Heart left ventricle (tissue), 16 donors: Measurements from ENCODE around the gene TTC38. TPM values are rescaled to one million over a fixed set of nuclear protein-coding genes. Genes with fewer than 3 reads are reported as not detected.

ENCODE experiments used
- ATAC-seq, 4 donors: fragments of 200-7000 bp; cut with Tn5 transposase; one replicate each; pipeline ENCODE4 v1.9.1; 2020 to 2022; ENCODE audit warnings: moderate library complexity in 4 of 4, mild to moderate bottlenecking in 3 of 4, moderate number of reproducible peaks in 1 of 4
- DNase-seq, 5 donors: peaks; one replicate each; pipeline ENCODE4 v3.0.0-alpha.2; 2020
- H3K27ac ChIP-seq, 12 donors: fragments of 200-600 bp; sonication (generic) in 4 of 12; one replicate each; pipeline versions ENCODE4 v1.5.0 to v1.8.0; 2016 to 2022; ENCODE audit warnings: mild to moderate bottlenecking in 2 of 12
- H3K27me3 ChIP-seq, 9 donors: fragments of 200-600 bp; sonication (generic) in 2 of 9; one replicate each; pipeline versions ENCODE4 v1.5.1 to v1.8.0; 2016 to 2022; ENCODE audit warnings: mild to moderate bottlenecking in 3 of 9
- H3K36me3 ChIP-seq, 9 donors: fragments of 200-600 bp; sonication (generic) in 2 of 9; one replicate each; pipeline versions ENCODE4 v1.5.0 to v1.8.0; 2018 to 2022; ENCODE audit warnings: mild to moderate bottlenecking in 2 of 9
- H3K4me1 ChIP-seq, 12 donors: fragments of 200-600 bp; sonication (generic) in 4 of 12; one replicate each; pipeline versions ENCODE4 v1.5.0 to v1.8.0; 2016 to 2022; ENCODE audit warnings: mild to moderate bottlenecking in 3 of 12
- H3K4me3 ChIP-seq, 12 donors: fragments of 200-600 bp; sonication (generic) in 4 of 12; one replicate each; pipeline versions ENCODE4 v1.5.0 to v1.8.0; 2017 to 2022; ENCODE audit warnings: mild to moderate bottlenecking in 9 of 12, moderate library complexity in 4 of 12
- H3K9me3 ChIP-seq, 12 donors: fragments of 200-600 bp; sonication (generic) in 4 of 12; one replicate each; pipeline versions ENCODE4 v1.5.0 to v1.8.0; 2016 to 2022; ENCODE audit warnings: mild to moderate bottlenecking in 1 of 12
- POLR2A ChIP-seq, 2 donors: fragments of 450-650 bp; IDR thresholded peaks; one replicate each; pipeline ENCODE4 v1.6.1; 2017; ENCODE audit warnings: antibody characterized with exemption in 2 of 2, mild to moderate bottlenecking in 2 of 2, moderate library complexity in 2 of 2
- WGBS, 4 donors: extraction: QIAGEN DNeasy Blood & Tissue Kit in 2 of 4; methylation state at CpG; one replicate each; pipeline versions ENCODE4 v1.1.5 to v1.1.7; 2013 to 2018; 5-methylcytosine and 5-hydroxymethylcytosine counted together
- intact Hi-C, 10 donors: fragments of 100-400 bp; cut with DNase I; formaldehyde crosslinking; loops; one replicate each; pipeline versions ENCODE4 v1.11.1 to v1.14.2; 2022
- polyA plus RNA-seq, 2 donors: library from polyadenylated mRNA; stranded (reverse); fragments of 200-250 nt; gene quantifications; one replicate each; pipeline ENCODE4 v1.2.3, GENCODE V29; 2013
- total RNA-seq, 9 donors: library from RNA; depleted of rRNA in 2 of 9; stranded (reverse); fragments of >200 nt in 2 of 9; fragmentation: NEBNext Ultra II Directional in 3 of 9; extraction: Animal tissue kit (Norgen Biotek cat#: 25700) in 3 of 9; gene quantifications; one replicate each; pipeline versions ENCODE4 v1.1.0 to v1.2.4, GENCODE V29; 2016 to 2023
- TF ChIP-seq, protein P1 (sequence below), 12 donors: fragments of 200-600 bp; sonication (generic) in 4 of 12; IDR thresholded peaks; one replicate each; pipeline versions ENCODE4 v1.5.0 to v1.8.0; 2018 to 2022; ENCODE audit warnings: antibody characterized with exemption in 12 of 12, mild to moderate bottlenecking in 5 of 12
- donor health status: ischemic (EF 13 %, LVEDD 7.1; RV severe dilation, severe dysfunction).
- donor health status: healthy with polysubstance abuse.
- donor health status: DM: no; HTN: yes; CAD: no.
- donor health status: DM: no; HTN: no; CAD: no.
- donor health status: ischemic (EF 25% LVEDD 6.9; RV normal size, moderate dysfunction).
- donor health status: ischemic (EF 25% LVEDD 5.7; RV mildly dilated, moderate dysfunction).
- donor health status: healthy.
- donor health status: DM: yes; HTN: yes; CAD: no.
- donor health status: ischemic (EF 35%, LVEDD 5.7; RV mildly dilated, moderate dysfunction).
- donor health status: nonischemic (EF 11% LVEDD 7.7; RV severe dilation, severe dysfunction).
- donor health status: DM: yes; HTN: yes; CAD: no.
- donor health status: PGD.
- donor health status: ischemic (EF 29% LVEDD 5.4; RV normal size, mild dysfunction).
- donor health status: nonischemic (EF 23%, LVEDD 6.1; RV moderate dilation, normal function).

The TTC38 gene
- total and polyA plus RNA-seq, 11 donors = 15.5 to 72.4 (median 25.3) TPM

DNA sequence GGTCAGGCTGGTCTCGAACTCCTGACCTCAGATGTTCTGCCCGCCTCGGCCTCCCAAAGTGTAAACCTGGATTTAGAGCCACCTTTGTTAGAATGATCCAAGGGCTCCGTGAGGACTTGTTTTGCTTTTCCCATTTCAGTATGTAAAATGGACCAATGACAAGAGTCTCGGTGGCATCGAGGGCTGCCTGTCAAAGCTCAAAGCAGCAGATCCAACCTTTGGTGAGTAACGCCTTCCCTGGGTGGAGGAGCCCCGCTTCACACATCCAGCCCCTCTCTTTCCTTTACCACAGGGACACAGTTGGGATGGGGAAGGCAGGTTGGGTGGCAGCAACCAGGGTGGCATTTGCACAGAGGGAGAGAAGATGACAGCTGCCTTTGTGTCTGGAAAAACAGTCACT lies 4.4 kb downstream of the TTC38 start:
- Histone ChIP-seq H3K4me3 (no peak overlapping the region), H3K9me3 (no peaks in the 10 kb centered on the region), H3K27me3 (no peaks in the 10 kb centered on the region), H3K27ac (no peak overlapping the region), H3K36me3 (peaks cover 0 to 67% (median 59%) of the 10 kb centered on the region in 9 donors), H3K4me1 (peaks cover 0 to 31% (median 16%) of the 10 kb centered on the region in 12 donors)
- ATAC-seq (no peak), DNase-seq (no peak)
- intact Hi-C loops = no loop called here
- TF ChIP-seq, protein P1, sequence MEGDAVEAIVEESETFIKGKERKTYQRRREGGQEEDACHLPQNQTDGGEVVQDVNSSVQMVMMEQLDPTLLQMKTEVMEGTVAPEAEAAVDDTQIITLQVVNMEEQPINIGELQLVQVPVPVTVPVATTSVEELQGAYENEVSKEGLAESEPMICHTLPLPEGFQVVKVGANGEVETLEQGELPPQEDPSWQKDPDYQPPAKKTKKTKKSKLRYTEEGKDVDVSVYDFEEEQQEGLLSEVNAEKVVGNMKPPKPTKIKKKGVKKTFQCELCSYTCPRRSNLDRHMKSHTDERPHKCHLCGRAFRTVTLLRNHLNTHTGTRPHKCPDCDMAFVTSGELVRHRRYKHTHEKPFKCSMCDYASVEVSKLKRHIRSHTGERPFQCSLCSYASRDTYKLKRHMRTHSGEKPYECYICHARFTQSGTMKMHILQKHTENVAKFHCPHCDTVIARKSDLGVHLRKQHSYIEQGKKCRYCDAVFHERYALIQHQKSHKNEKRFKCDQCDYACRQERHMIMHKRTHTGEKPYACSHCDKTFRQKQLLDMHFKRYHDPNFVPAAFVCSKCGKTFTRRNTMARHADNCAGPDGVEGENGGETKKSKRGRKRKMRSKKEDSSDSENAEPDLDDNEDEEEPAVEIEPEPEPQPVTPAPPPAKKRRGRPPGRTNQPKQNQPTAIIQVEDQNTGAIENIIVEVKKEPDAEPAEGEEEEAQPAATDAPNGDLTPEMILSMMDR (IDR thresholded peaks at IDR 0.05) = no peak
- no peak for TF ChIP-seq POLR2A (IDR thresholded peaks at IDR 0.05)
- 92 to 97% (median 95%) methylated on average over 8 of the region's 8 CpGs for WGBS, 4 donors

DNA sequence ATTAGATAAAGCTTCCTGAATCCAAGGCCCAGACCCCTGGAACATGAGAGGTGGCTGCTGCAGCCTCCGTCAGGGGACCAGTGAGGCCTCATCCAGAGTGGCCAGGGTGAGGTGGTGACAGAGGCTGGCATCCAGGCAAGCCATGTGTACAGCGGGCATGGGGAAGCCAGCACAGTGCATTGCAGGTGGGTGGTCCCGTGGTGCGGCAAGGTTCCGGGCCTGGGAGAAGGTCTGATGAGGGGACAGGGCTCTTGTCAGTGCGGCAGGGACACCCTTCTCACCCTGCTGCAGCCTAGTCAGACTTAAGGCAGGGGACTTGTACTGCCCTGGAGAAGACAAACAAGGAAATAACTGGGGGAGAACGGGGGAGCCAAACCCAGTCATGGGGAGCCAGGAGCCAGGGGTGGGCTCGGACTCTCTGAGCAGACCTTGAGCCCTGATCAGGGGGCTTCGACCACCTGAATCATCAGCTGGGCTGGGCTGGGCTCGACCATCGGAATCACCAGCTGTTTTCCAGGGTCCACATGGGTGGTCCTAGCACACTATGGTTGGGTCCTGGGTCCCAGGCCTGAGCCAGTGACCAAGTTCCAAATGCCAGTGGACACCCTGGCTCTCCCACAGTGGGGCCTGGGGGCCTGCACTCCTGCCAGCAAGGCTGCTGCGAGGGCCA lies 5.1 kb downstream of the TTC38 start:
- H3K4me1 ChIP-seq = peaks cover 0 to 28% (median 14%) of the 10 kb centered on the region in 12 donors
- H3K27me3 ChIP-seq = no peaks in the 10 kb centered on the region
- no peak overlapping the region for H3K4me3 ChIP-seq
- 85 to 95% (median 93%) methylated on average over 7 to 12 of the region's 12 CpGs for WGBS, 4 donors
- no peaks in the 10 kb centered on the region for H3K9me3 ChIP-seq
- intact Hi-C loops = no loop called here
- no peak overlapping the region for H3K27ac ChIP-seq
- no peak for TF ChIP-seq POLR2A (IDR thresholded peaks at IDR 0.05)
- TF ChIP-seq, protein P1 (IDR thresholded peaks at IDR 0.05) = no peak
- H3K36me3 ChIP-seq = peaks cover 0 to 74% (median 66%) of the 10 kb centered on the region in 9 donors
- no peak for DNase-seq
- no peak for ATAC-seq

DNA sequence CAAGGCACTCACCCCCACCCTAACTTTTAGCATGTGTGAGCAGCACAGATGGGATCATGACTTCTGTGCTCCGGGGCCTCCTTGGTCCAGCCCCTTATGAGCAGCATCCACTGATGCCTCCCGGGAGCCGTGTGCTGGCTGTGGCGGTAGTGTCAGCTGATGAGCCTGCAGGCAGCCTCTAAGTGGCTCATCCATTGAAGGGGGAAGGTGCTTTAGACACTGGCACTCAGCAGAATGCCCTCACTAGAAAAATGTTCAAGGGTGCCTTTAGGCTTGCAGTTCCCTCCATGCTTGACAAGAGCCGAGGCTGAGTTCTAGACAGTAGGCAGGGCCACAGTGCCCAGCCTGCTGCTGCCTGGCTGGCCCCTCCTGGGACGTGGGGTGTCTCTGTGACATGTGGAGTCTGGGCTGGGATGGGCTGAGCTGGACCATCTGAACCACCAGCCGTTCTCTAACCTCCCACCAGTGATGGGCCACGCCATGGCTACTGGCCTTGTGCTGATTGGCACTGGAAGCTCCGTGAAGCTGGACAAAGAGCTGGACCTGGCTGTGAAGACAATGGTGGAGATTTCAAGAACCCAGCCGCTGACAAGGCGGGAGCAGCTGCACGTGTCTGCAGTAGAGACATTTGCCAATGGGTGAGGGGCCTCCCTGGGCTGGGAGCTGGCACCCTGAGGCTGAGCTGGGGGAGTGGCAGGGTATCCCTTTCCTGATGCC lies 5.8 kb downstream of the TTC38 start:
- WGBS, 4 donors = 62 to 79% (median 69%) methylated on average over 12 of the region's 12 CpGs
- DNase-seq (no peak), ATAC-seq (peak in 1 of 4 donors; percentile 55)
- Histone ChIP-seq H3K4me1 (peaks cover 0 to 22% (median 10%) of the 10 kb centered on the region in 12 donors), H3K27me3 (no peaks in the 10 kb centered on the region), H3K9me3 (no peaks in the 10 kb centered on the region), H3K36me3 (peaks cover 0 to 81% (median 72%) of the 10 kb centered on the region in 9 donors), H3K27ac (no peak overlapping the region), H3K4me3 (no peak overlapping the region)
- intact Hi-C loops = no loop called here
- TF ChIP-seq POLR2A (IDR thresholded peaks at IDR 0.05) = no peak
- TF ChIP-seq, protein P1 (IDR thresholded peaks at IDR 0.05) = no peak

DNA sequence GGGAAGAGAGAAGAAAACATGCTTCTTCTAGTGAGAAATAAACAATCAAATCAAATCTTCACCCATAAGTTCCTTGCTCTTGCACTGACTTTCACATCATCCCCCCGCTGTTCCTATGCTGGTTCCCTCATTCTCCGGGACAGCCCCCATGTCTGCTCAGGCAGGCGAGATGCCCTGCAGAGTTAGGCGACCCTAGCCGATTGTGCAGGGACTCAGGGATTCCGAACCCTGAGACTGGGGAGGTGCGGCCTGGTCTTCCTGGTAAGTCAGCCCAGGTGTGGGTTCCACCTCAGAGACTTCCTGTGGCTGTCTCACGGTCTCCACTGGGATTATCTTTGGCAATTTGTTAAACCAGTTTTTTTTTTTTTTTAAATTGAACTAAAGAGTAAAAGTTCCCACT lies 6.6 kb downstream of the TTC38 start:
- H3K9me3 ChIP-seq = no peaks in the 10 kb centered on the region
- no peak for ATAC-seq
- peaks cover 0 to 17% (median 5%) of the 10 kb centered on the region in 12 donors for H3K4me1 ChIP-seq
- no peak overlapping the region for H3K27ac ChIP-seq
- no peak overlapping the region for H3K4me3 ChIP-seq
- H3K27me3 ChIP-seq = no peaks in the 10 kb centered on the region
- 93 to 97% (median 95%) methylated on average over 8 of the region's 8 CpGs for WGBS, 4 donors
- TF ChIP-seq, protein P1 (IDR thresholded peaks at IDR 0.05) = no peak
- no peak for TF ChIP-seq POLR2A (IDR thresholded peaks at IDR 0.05)
- DNase-seq = no peak
- intact Hi-C loops = no loop called here
- H3K36me3 ChIP-seq = peaks cover 0 to 89% (median 80%) of the 10 kb centered on the region in 9 donors
